Heart left ventricle (tissue), 13 donors: ENCODE data around the gene ANKRD39.

Source experiments
- CTCF ChIP-seq, 12 donors: fragments of 200-600 bp; sonication (generic) in 4 of 12; IDR thresholded peaks; one replicate each; pipeline versions ENCODE4 v1.5.0 to v1.8.0; 2018 to 2022; ENCODE audit warnings: antibody characterized with exemption in 12 of 12, mild to moderate bottlenecking in 5 of 12
- POLR2A ChIP-seq, 2 donors: fragments of 450-650 bp; IDR thresholded peaks; one replicate each; pipeline ENCODE4 v1.6.1; 2017; ENCODE audit warnings: antibody characterized with exemption in 2 of 2, mild to moderate bottlenecking in 2 of 2, moderate library complexity in 2 of 2
- donor health status: ischemic (EF 13 %, LVEDD 7.1; RV severe dilation, severe dysfunction).
- donor health status: DM: no; HTN: yes; CAD: no.
- donor health status: DM: no; HTN: no; CAD: no.
- donor health status: ischemic (EF 25% LVEDD 6.9; RV normal size, moderate dysfunction).
- donor health status: ischemic (EF 25% LVEDD 5.7; RV mildly dilated, moderate dysfunction).
- donor health status: ischemic (EF 35%, LVEDD 5.7; RV mildly dilated, moderate dysfunction).
- donor health status: nonischemic (EF 11% LVEDD 7.7; RV severe dilation, severe dysfunction).
- donor health status: DM: yes; HTN: yes; CAD: no.
- donor health status: PGD.
- donor health status: ischemic (EF 29% LVEDD 5.4; RV normal size, mild dysfunction).
- donor health status: nonischemic (EF 23%, LVEDD 6.1; RV moderate dilation, normal function).

- TF ChIP-seq CTCF (IDR thresholded peaks at IDR 0.05) (no peak), POLR2A (IDR thresholded peaks at IDR 0.05) (no peak)
Observed at GRCh38 chr2:96866149-96866548, 8.3 kb upstream of the ANKRD39 start.
